Common myeloid progenitor, CD34-positive (primary cell): ENCODE data around the gene PRSS22.
A peak's percentile ranks its signal among the peaks of the same experiment; 100 is the strongest.

Source experiments
- CTCF ChIA-PET: fragments of 350-600 bp; sonication (Branson Sonifier 250); formaldehyde crosslinking; loops from one replicate; lab custom pipeline; 2021; ENCODE audit warnings: antibody characterized with exemption; lab: Charles Lee
- POLR2A ChIA-PET: fragments of 350-600 bp; sonication (Branson Sonifier 250); formaldehyde crosslinking; loops from one replicate; lab custom pipeline; 2021; ENCODE audit warnings: antibody characterized with exemption; lab: Charles Lee
- DNase-seq, 3 donors: peaks; one replicate each; pipeline versions ENCODE4 v3.0.0 to v3.0.0-alpha.2; 2013
- H3K27ac ChIP-seq, 2 experiments: 1 replicate in 1 of 2; 2 replicates in 1 of 2; pipeline ENCODE4 v1.7.0; 2013; ENCODE audit warnings: inconsistent platforms in 2 of 2, low read length in 2 of 2, mild to moderate bottlenecking in 2 of 2, low read depth in 1 of 2, moderate library complexity in 1 of 2; ENCODE audit not compliant: severe bottlenecking in 2 of 2, insufficient read depth in 1 of 2, poor library complexity in 1 of 2
- H3K27me3 ChIP-seq, 5 experiments: replicated peaks in 2 of 5; 1 replicate in 3 of 5; 2 replicates in 2 of 5; pipeline versions ENCODE4 v1.6.1 to v1.7.0; 2013; ENCODE audit warnings: low read length in 4 of 5, mild to moderate bottlenecking in 2 of 5, moderate library complexity in 2 of 5, inconsistent platforms in 1 of 5; ENCODE audit not compliant: insufficient read depth in 5 of 5, control insufficient read depth in 4 of 5
- H3K36me3 ChIP-seq, 4 experiments: 1 replicate in 2 of 4; 2 replicates in 2 of 4; pipeline versions ENCODE4 v1.6.1 to v1.7.0; 2013; ENCODE audit warnings: low read length in 3 of 4, control low read depth in 1 of 4, mild to moderate bottlenecking in 1 of 4; ENCODE audit not compliant: control insufficient read depth in 4 of 4, insufficient read depth in 4 of 4
- H3K4me1 ChIP-seq, 4 experiments: 1 replicate in 3 of 4; 2 replicates in 1 of 4; pipeline versions ENCODE4 v1.6.1 to v1.7.1; 2013; ENCODE audit warnings: low read length in 3 of 4, mild to moderate bottlenecking in 3 of 4, control low read depth in 1 of 4, inconsistent platforms in 1 of 4, moderate library complexity in 1 of 4; ENCODE audit not compliant: control insufficient read depth in 4 of 4, insufficient read depth in 4 of 4; ENCODE audit errors: control extremely low read depth in 1 of 4
- H3K4me3 ChIP-seq, 7 experiments: 1 replicate in 4 of 7; 2 replicates in 3 of 7; pipeline versions ENCODE4 v1.5.1 to v1.7.0; 2013; ENCODE audit warnings: mild to moderate bottlenecking in 7 of 7, low read length in 6 of 7, moderate library complexity in 6 of 7, inconsistent platforms in 2 of 7, low read depth in 2 of 7, control low read depth in 1 of 7; ENCODE audit not compliant: insufficient read depth in 4 of 7, control insufficient read depth in 1 of 7; ENCODE audit errors: extremely low read depth in 1 of 7
- H3K9me3 ChIP-seq, 5 experiments: 1 replicate in 4 of 5; 2 replicates in 1 of 5; pipeline versions ENCODE4 v1.6.1 to v1.7.1; 2013; ENCODE audit warnings: low read length in 4 of 5, mild to moderate bottlenecking in 2 of 5, inconsistent platforms in 1 of 5, low read depth in 1 of 5, moderate library complexity in 1 of 5; ENCODE audit not compliant: control insufficient read depth in 4 of 5, insufficient read depth in 2 of 5; ENCODE audit errors: control extremely low read depth in 1 of 5
- WGBS: methylation state at CpG from one replicate; pipeline ENCODE4 v1.1.5; 2013; ENCODE audit not compliant: insufficient coverage; 5-methylcytosine and 5-hydroxymethylcytosine counted together

PRSS22 gene

GRCh38 chr16:2867987-2868789 is 10.2 kb upstream of the PRSS22 start:
- peak; percentile 97 to 99 (median 99) for DNase-seq
- 0% methylated on average over 37 of the region's 45 CpGs for WGBS
- Histone ChIP-seq H3K4me3 (peak overlapping the region; percentile 42 to 76 (median 65)), H3K9me3 (no peaks in the 10 kb centered on the region), H3K4me1 (peaks cover 0 to 11% (median 7%) of the 10 kb centered on the region in 4 experiments), H3K27me3 (peaks cover 0 to 4% (median 0%) of the 10 kb centered on the region in 5 experiments), H3K27ac (peak overlapping the region; percentile 66 to 89), H3K36me3 (no peaks in the 10 kb centered on the region)
- CTCF ChIA-PET, result interaction anchor here (0.8 to 4.5 kb wide), 24 partner anchors 8 to 102 kb away, joined by 3 to 46 read pairs (median 3); partner anchors contain the start of gene FLYWCH2
- POLR2A ChIA-PET, result interaction anchor here (0.7 to 1.2 kb wide), 4 partner anchors 13 to 37 kb away, joined by 3 to 7 read pairs (median 4); no protein-coding TSS in a partner anchor

- ChIA-PET CTCF (interaction anchor here (0.8 to 4.5 kb wide), 17 partner anchors 9 to 89 kb away, joined by 3 to 46 read pairs (median 4); partner anchors contain the start of gene FLYWCH2), POLR2A (interaction anchor here (1.0 to 1.2 kb wide), 2 partner anchors 12 to 29 kb away, joined by 4 to 7 read pairs; no protein-coding TSS in a partner anchor)
- Histone ChIP-seq H3K4me1 (peaks cover 0 to 11% (median 6%) of the 10 kb centered on the region in 4 experiments), H3K36me3 (no peaks in the 10 kb centered on the region), H3K4me3 (peak overlapping the region; percentile 42 to 76 (median 65)), H3K27ac (peak overlapping the region in 1 of 2 experiments; percentile 89), H3K27me3 (peaks cover 0 to 4% (median 0%) of the 10 kb centered on the region in 5 experiments), H3K9me3 (no peaks in the 10 kb centered on the region)
- DNase-seq, result no peak
- 37% methylated on average over 2 of the region's 8 CpGs for WGBS
Measured at GRCh38 chr16:2867661-2867986, 9.7 kb upstream of the PRSS22 start.

- Histone ChIP-seq H3K36me3 (no peaks in the 10 kb centered on the region), H3K9me3 (no peaks in the 10 kb centered on the region), H3K27ac (no peak overlapping the region), H3K4me3 (no peak overlapping the region), H3K27me3 (peaks cover 0 to 4% (median 0%) of the 10 kb centered on the region in 5 experiments), H3K4me1 (peaks cover 0 to 11% (median 5%) of the 10 kb centered on the region in 4 experiments)
- 100% methylated on average over 3 of the region's 4 CpGs for WGBS
- CTCF ChIA-PET, result interaction anchor here (1.1 to 4.5 kb wide), 4 partner anchors 12 to 54 kb away, joined by 4 to 46 read pairs (median 14); no protein-coding TSS in a partner anchor
- POLR2A ChIA-PET, result interaction anchor here (1.1 kb wide), 1 partner anchor 27 kb away, joined by 3 read pairs; no protein-coding TSS in a partner anchor
- no peak for DNase-seq
Measured at GRCh38 chr16:2866431-2866830, 8.5 kb upstream of the PRSS22 start.

GRCh38 chr16:2865651-2866050 is 7.7 kb upstream of the PRSS22 start:
- no peak for DNase-seq
- WGBS, result 96% methylated on average over 4 of the region's 4 CpGs
- peaks cover 0 to 8% (median 0%) of the 10 kb centered on the region in 5 experiments for H3K27me3 ChIP-seq
- peaks cover 0 to 4% (median 0%) of the 10 kb centered on the region in 5 experiments for H3K9me3 ChIP-seq
- H3K36me3 ChIP-seq, result no peaks in the 10 kb centered on the region
- no peak overlapping the region for H3K27ac ChIP-seq
- CTCF ChIA-PET, result interaction anchor here (1.1 to 4.5 kb wide), 4 partner anchors 12 to 55 kb away, joined by 4 to 46 read pairs (median 14); no protein-coding TSS in a partner anchor
- POLR2A ChIA-PET, result interaction anchor here (1.1 kb wide), 1 partner anchor 27 kb away, joined by 3 read pairs; no protein-coding TSS in a partner anchor
- peaks cover 0 to 11% (median 5%) of the 10 kb centered on the region in 4 experiments for H3K4me1 ChIP-seq
- no peak overlapping the region for H3K4me3 ChIP-seq

- H3K27ac ChIP-seq, result no peak overlapping the region
- POLR2A ChIA-PET, result no interaction called here
- peak in 1 of 3 donors; percentile 64 for DNase-seq
- no peaks in the 10 kb centered on the region for H3K36me3 ChIP-seq
- WGBS, result 87% methylated on average over 5 of the region's 8 CpGs
- peaks cover 0 to 40% (median 11%) of the 10 kb centered on the region in 5 experiments for H3K27me3 ChIP-seq
- no peak overlapping the region for H3K4me3 ChIP-seq
- peaks cover 0 to 4% (median 0%) of the 10 kb centered on the region in 5 experiments for H3K9me3 ChIP-seq
- H3K4me1 ChIP-seq, result peaks cover 0 to 17% (median 12%) of the 10 kb centered on the region in 4 experiments
- CTCF ChIA-PET, result interaction anchor here (0.9 to 2.1 kb wide), 3 partner anchors 11 to 22 kb away, joined by 3 to 10 read pairs (median 3); no protein-coding TSS in a partner anchor
Measured at GRCh38 chr16:2860826-2861567, 3.0 kb upstream of the PRSS22 start.

GRCh38 chr16:2859686-2860265 is 1.8 kb upstream of the PRSS22 start:
- Histone ChIP-seq H3K27me3 (peaks cover 0 to 40% (median 9%) of the 10 kb centered on the region in 5 experiments), H3K36me3 (no peaks in the 10 kb centered on the region), H3K27ac (no peak overlapping the region), H3K4me3 (no peak overlapping the region), H3K9me3 (peaks cover 0 to 4% (median 0%) of the 10 kb centered on the region in 5 experiments), H3K4me1 (peaks cover 0 to 17% (median 12%) of the 10 kb centered on the region in 4 experiments)
- WGBS, result 88% methylated on average over 9 of the region's 10 CpGs
- POLR2A ChIA-PET, result no interaction called here
- DNase-seq, result no peak
- CTCF ChIA-PET, result no interaction called here
